Mammary epithelial cell (primary cell): ENCODE results near the gene RIT2.

Experiments
- EZH2 ChIP-seq: IDR thresholded peaks from 2 replicates; pipeline ENCODE4 v1.6.1; 2012; ENCODE audit warnings: low read length, inconsistent platforms, borderline replicate concordance
- TF ChIP-seq, protein P1 (sequence below), 2 donors: IDR thresholded peaks in 1 of 2; conservative IDR thresholded peaks in 1 of 2; 2 replicates each; pipeline ENCODE4 v1.5.1; 2011 to 2012; ENCODE audit warnings: inconsistent platforms in 2 of 2, low read length in 2 of 2, mild to moderate bottlenecking in 2 of 2, control low read depth in 1 of 2, low read depth in 1 of 2; ENCODE audit not compliant: insufficient read depth in 1 of 2; ENCODE audit errors: extremely low read depth in 1 of 2

DNA sequence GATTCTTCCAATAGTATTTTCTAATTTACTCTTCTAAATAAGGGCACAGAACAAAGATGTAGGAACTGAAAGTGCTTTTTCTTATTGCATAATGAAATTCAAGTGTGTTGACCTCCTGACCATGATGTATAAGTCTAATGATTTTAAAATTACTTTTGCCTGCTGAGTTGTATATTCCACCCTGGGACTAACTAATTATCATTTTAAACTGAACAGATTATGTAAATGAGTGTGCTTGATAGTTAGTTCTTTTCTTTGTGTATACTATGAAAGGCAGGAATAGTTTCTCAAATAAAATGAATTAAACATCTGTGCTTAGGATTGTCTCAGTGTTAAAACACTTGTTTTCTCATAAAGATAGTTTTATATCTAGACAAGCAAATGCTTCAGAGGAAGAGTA lies 284.5 kb downstream of the RIT2 start:
- TF ChIP-seq, protein P1, sequence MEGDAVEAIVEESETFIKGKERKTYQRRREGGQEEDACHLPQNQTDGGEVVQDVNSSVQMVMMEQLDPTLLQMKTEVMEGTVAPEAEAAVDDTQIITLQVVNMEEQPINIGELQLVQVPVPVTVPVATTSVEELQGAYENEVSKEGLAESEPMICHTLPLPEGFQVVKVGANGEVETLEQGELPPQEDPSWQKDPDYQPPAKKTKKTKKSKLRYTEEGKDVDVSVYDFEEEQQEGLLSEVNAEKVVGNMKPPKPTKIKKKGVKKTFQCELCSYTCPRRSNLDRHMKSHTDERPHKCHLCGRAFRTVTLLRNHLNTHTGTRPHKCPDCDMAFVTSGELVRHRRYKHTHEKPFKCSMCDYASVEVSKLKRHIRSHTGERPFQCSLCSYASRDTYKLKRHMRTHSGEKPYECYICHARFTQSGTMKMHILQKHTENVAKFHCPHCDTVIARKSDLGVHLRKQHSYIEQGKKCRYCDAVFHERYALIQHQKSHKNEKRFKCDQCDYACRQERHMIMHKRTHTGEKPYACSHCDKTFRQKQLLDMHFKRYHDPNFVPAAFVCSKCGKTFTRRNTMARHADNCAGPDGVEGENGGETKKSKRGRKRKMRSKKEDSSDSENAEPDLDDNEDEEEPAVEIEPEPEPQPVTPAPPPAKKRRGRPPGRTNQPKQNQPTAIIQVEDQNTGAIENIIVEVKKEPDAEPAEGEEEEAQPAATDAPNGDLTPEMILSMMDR (conservative IDR thresholded peaks at IDR 0.05 in 1 of 2, IDR thresholded peaks at IDR 0.05 in 1 of 2; ENCODE audit: extremely low read depth in 1 of 2, insufficient read depth in 1 of 2, low read depth in 1 of 2, low read length in 2 of 2), result no peak
- TF ChIP-seq EZH2, result no peak
